DMS79 (cell line): ENCODE measurements around the gene SLCO6A1.
A peak's percentile ranks its signal among the peaks of the same experiment; 100 is the strongest.

ENCODE experiments used
- DNase-seq: peaks from one replicate; lab custom pipeline; 2025; lab: John Stamatoyannopoulos, UW

The SLCO6A1 gene

DNA sequence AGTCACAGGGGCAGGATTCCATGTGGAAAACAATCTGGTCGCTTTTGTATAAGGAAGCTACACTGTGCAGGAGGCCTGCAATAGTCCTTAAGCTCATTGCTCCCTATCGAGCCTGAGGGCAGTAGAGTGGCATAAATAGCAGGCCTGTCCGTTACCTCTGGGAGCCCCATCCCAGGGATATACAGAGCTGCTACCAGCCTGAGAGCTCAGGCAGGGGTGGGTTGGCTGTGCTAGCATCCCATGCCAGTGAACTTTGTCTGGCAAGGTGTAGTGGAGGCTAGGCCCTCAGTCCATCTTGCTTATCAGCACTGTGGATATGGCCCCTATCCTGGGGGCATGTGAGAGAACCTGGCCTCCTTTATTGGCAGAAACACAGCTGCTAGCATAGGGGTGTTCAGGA is 47.7 kb downstream of the SLCO6A1 start:
- DNase-seq: no peak

DNA sequence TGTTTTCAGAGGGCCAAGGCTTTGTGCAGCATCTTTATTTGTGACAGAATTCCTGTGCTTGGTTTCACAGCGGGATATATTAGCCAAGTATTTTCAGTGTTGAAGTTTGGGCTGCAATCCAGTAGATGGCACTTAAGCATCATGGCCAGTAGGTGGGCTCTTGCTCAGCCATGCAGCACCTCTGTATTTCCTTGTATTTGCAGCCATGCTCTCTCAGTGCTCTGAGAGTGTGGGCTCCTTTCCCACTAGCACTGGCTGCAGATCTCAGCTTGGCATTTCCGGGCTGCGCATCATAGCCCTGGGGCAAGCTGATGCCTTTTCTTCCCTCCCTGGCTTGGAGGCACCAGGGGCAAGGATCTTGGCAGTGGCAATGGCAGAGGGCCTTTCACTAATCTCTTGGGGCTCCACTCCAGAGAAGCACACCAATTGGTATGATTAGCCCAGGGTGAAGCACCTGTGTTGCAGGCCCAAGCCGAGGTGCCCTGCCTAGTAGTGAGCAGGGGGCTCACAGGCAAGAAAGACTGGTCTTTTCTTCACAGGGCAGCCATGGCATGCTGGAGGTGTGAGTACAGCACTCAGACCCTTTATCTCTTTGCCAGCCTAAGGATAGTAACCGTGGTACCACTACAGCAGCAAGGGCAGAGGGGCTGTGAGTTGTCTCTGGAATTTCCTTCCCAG is 48.3 kb downstream of the SLCO6A1 start:
- no peak for DNase-seq

DNA sequence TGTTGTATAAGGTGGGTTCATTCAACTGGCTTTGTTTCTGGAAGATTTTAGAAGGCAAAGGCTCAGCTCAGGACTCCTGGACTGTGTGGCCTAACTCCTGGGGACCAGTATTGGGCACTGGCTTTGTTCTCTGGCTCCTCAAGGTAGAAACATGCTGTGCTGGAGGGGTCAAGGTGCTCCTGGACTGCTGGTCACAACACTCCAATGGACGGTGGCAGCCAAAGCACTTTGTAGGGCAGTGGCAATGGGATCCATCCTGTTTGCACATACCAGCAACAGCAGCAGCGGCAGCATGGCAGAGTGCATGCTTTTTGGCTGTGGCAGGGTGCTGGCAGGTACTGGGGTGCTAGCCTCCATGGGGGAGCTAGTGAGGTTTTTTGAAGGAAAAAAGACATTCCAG is 65.3 kb downstream of the SLCO6A1 start:
- DNase-seq: no peak

DNA sequence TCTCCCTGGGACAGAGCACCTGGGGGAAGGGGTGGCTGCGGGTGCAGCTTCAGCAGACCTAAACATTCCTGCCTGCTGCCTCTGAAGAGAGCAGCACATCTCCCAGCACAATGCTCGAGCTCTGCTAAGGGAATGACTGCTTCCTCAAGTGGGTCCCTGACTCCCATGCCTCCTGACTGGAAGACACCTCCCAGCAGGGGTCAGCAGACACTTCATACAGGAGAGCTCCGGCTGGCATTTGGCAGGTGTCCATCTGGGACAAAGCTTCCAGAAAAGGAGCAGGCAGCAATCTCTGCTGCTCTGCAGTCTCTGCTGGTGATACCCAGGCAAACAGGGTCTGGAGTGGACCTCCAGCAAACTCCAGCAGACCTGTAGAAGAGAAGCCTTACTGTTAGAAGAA is 77.2 kb downstream of the SLCO6A1 start:
- DNase-seq: no peak

DNA sequence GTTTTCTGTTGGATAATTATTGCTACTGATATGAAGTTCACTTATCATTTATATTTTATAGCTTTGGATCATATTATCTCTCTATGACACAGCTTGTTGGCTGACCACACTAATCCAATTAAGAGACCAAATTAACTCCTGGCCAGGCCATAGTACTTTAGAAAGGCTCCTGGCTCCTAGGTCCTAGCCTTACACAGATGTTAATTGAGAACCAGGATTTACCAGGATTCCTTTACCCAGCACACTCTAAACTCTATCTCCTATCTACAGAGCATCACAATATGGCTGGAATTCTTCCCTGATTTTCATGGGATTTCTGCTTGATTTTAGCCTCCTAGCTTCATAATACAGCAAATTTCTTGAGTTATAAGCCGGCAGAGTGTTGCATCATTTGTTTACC is 80.3 kb downstream of the SLCO6A1 start:
- no peak for DNase-seq

DNA sequence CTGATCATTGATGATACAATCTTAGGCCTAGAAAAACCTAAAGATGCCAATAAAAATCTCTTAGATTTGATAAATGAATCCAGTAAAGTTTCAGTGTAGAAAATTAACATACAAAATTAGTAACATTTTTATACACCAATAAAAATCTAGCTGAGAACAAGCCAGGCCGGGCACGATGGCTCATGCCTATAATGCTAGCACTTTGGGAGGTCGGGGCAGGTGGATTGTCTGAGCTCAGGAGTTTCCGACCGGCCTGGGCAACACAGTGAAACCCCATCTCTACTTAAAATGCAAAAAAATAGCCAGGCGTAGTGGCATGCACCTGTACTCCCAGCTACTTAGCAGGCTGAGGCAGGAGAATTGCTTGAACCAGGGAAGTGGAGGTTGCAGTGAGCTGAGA is 84.4 kb downstream of the SLCO6A1 start:
- DNase-seq: no peak

DNA sequence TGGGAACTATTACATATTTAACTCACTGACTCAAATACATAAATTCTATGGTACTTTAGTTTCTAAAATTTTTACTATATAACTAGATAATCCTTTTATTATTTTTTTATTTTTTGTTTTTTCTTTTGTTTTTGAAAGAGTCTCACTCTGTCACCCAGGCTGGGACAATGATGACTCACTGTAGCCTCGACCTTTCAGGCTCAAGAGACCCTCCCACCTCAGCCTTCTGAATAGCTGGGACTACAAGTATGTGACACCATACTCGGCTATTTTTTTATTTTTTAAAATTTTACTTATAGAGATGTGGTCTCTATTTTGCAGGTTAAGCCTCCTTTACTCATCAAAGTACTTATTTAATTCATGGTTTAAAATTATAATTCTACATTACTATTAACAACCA is 110.6 kb downstream of the SLCO6A1 start:
- DNase-seq: no peak

DNA sequence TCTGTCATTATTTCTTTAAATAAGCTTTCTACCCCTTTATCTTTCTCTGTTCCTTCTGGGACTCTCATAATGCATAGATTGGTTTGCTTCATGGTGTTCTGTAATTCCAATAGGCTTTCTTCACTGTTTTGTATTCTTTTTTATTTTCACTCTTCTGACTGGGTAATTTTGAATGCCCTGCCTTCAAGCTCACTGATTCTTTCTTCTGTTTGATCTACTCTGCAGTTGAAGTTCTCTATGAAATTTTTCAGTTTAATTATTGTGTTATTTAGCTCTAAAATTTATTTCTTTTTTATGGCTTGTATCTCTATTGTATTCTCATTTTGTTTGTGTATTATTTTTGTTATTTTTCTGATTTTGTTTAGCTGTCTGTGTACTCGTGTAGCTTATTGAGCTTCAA is 113.4 kb downstream of the SLCO6A1 start:
- no peak for DNase-seq

DNA sequence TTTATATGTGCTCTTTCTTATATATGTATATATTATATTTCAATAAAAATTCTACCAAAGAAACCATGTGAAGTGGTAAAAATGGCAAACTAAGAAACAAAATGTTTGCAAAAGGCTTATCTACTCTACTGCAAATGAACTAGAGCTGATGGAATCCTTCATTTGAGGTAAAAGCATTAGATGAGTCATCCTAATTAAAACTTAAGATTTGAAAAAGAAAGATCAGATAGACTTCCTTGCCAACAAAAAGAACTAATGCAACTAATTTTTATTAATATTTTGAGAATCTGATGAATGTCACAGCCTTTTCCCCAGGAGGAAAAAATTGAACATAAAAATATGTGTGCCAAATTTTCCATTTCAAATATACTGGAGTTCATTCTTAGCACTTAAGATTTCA is 118.6 kb downstream of the SLCO6A1 start:
- DNase-seq: no peak

DNA sequence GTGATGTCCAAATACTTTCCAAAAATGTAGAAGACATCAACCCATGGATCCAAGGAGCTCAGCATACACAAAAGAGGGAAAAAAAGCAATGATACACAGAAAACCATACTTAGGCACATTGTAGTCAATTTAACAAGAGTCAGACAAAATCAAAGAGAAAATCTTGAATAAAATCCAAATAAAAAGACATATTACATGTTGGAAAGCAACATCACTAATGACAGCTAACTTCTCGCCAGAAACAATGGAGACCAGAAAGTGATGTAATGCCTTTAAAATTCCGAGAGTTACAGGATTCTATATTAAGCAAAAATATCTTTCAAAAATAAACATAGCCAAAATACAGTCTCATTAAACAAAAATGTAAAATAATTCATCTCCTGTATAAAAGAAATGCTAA is 122.9 kb downstream of the SLCO6A1 start:
- DNase-seq: no peak

DNA sequence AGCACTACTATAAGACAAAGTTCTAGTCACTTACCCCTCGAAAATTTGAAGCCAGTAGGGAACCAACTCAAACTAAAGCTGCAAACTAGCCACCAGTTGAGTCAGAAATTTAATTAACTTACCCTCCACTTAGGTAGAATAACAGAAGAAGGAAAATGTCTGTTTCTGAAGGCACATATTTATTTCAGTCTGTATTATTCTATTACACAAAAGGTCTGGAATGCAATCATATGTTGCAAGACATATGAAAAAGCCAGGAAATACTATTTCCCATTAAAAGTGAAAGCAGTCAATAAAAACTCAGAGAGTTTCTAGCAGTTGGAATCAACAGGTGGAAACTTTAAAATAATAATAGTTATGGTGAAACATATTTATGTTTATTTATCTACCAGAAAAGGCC is 123.5 kb downstream of the SLCO6A1 start:
- DNase-seq: no peak

DNA sequence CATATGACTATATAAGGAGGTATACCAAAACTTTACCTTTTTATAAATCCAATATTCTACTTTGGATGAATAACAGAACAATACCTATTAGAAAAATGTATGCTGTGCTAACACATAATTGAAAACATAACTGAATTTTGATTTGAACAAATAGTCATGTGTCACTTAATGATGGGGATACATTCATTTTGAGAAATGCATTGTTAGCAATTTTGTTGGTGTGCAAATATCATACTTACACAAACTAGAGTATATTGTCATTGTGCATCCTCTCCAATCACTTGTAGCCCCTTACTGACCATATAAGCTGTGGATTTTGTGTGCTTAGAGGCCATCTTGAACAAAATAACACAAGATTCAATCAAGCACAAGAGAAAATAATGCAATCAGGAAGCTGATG is 130.4 kb downstream of the SLCO6A1 start:
- DNase-seq: no peak

DNA sequence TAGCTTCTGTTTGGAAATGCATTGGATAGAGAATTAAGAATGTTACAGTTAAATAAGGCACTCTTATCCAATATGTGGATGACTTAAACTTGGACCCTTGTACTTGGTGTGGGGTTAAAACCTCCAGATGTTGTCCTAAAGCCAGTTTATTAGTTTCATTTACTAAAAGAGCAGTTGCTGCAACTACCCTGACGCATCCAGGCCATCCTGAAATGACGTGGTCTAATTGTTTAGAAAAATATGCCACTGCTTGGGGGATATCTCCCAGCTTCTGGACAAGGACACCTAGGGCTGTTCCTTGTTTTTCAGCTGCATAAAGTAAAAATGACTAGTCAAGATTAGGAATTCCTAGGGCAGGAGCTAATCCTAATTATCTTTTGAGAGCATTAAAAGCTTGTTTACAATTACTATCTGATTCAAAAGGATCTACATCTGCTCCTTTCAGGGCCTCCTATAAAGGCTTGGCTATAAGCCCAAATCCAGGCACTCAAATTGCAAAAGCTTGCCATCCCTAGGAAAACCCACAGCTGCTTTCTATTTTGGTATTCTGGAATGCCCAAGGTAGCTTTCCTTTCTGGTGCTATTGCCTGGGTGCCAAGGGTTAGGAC is 157.0 kb downstream of the SLCO6A1 start:
- DNase-seq: peak; percentile 2

DNA sequence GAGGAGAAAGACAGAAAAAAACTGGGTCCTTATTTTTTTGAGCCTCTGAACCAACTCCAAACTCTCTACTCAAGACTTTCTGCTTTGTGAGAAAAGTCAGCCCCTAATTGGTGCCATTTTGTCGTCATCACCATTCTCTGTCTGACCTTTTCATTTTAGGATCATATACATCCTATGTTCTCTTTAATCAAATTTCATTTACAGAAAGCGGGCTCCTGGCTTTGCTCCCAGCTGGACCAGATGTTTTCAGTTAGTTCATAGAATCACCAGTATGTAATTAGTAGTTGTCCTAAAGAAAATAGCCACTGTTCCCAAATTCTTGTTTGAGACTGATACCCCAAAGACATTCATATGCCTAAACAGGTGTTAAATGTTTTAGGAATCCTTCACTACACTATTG is 174.1 kb downstream of the SLCO6A1 start:
- DNase-seq: no peak
